GM11168 (cell line): ENCODE measurements around the gene NR0B2.

ENCODE experiments used
- in situ Hi-C: fragments of 300-500 bp; cut with MboI; formaldehyde crosslinking; loops from one replicate; pipeline ENCODE4 v1.12.0; 2022; ENCODE audit warnings: low sequenced_read_pairs; ENCODE audit not compliant: unreplicated experiment

The NR0B2 gene

DNA sequence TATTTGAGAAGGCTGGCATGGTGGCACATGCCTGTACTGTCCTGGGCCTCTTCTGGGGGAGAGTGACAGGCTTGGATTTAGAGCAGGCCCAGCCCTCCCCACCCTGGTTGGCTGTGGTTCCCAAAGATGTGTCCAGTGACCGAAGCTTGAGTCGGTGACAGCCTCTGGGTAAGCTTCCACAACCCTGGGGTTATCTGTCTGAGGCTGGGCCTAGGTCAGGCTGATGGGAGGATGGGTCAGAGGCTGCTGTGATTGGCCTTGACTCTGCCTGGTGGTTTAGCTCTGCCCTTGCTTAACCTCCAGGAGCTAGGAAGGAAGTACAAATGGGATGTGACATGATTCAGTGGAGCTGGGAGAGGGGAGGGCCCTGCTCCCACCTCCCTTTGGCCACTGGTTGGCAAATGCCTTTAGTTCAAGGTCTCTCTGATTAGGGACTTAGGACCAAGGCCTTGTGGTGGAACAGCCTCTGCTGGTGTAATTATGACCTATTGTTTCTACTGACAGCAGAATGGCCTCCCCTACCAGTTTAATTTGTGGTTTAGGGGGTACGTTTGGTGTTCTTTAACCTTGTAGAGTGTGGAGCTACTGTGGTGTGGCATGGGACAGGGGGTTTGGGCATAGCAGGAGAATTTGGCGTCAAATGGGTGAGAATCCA lies 24.4 kb upstream of the NR0B2 start:
- in situ Hi-C loops: no loop called here

- in situ Hi-C loops: no loop called here
These were observed 23.0 kb upstream of the NR0B2 start for GRCh38 chr1:26936823-26937222.

- in situ Hi-C loops: no loop called here
These were observed 18.8 kb upstream of the NR0B2 start for GRCh38 chr1:26932531-26932930.

DNA sequence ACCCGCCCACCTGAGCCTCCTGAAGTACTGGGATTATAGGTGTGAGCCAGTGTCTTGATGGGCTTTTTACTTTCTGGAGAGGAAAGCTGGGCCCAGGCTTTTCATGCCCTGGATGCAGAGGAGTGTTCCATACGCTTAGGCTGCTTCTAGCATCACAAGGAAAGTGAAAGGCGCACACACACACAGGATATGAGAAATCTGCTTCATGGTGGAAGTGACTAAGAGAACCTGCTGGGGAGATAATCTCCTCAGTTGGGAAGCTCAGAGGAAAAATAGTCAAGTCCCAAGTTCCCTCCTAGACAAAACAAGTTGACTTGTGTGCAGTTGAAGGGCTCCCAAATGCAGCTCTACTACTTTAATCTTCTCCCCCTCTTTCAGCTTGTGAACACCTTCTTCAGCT lies 9.9 kb upstream of the NR0B2 start:
- in situ Hi-C loops: no loop called here

GRCh38 chr1:26922901-26923300 lies 9.1 kb upstream of the NR0B2 start:
- in situ Hi-C loops: no loop called here

DNA sequence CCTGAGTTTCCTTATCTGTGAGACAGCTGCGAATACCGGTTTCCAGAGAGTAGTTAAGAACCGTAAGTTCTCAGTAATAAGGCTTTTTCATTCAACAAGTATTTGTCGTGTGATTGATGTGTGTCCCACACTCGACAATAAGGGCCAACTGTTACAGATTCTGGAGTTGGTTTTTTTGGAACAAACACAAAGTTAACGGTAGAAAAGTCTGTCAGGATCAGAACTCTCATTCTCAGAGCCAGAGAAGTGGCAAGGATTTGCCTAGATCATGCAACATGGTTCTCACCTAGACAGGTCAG lies 8.6 kb upstream of the NR0B2 start:
- in situ Hi-C loops: no loop called here

- in situ Hi-C loops: no loop called here
These were observed 8.0 kb upstream of the NR0B2 start, which contains the start of gene NUDC for GRCh38 chr1:26921540-26922430. Gene NUDC (plus strand): TSS chr1:26921743. CDS start chr1:26921849, 106 bp downstream.

- in situ Hi-C loops: no loop called here
These were observed 7.4 kb upstream of the NR0B2 start for GRCh38 chr1:26921126-26921539.

- in situ Hi-C loops: no loop called here
These were observed 1.5 kb upstream of the NR0B2 start for GRCh38 chr1:26915204-26915842.

- in situ Hi-C loops: no loop called here
These were observed 404 bp downstream of the NR0B2 start for GRCh38 chr1:26913389-26913753.

DNA sequence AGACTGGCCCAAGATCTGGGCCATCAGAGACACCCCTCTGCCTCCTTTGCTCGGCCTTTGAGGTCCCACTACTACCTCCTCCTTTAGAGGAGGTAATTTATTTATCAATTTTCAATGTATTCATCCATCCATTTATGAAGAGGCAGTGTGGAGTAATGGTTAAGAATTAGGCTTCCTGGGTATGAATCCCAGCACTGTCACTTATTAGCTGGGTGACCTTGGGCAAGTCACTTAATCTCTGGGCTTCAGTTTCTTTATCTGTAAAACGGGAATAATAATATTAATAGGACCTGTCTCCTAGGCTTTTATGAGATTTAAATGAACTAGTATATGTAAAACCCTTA lies 1.7 kb downstream of the NR0B2 start:
- in situ Hi-C loops: no loop called here

- in situ Hi-C loops: no loop called here
These were observed 2.2 kb downstream of the NR0B2 start for GRCh38 chr1:26911399-26912146.

- in situ Hi-C loops: no loop called here
These were observed 3.2 kb downstream of the NR0B2 start for GRCh38 chr1:26910343-26911160.

GRCh38 chr1:26909951-26910342 lies 3.8 kb downstream of the NR0B2 start:
- in situ Hi-C loops: no loop called here

- in situ Hi-C loops: no loop called here
These were observed 6.5 kb downstream of the NR0B2 start for GRCh38 chr1:26907071-26907917.

GRCh38 chr1:26900815-26901511 lies 12.8 kb downstream of the NR0B2 start:
- in situ Hi-C loops: no loop called here

GRCh38 chr1:26900001-26900814 lies 13.6 kb downstream of the NR0B2 start, which contains the start of gene GPATCH3:
Gene GPATCH3 (minus strand): TSS chr1:26900467. CDS start chr1:26900442, 25 bp downstream.
- in situ Hi-C loops: no loop called here

DNA sequence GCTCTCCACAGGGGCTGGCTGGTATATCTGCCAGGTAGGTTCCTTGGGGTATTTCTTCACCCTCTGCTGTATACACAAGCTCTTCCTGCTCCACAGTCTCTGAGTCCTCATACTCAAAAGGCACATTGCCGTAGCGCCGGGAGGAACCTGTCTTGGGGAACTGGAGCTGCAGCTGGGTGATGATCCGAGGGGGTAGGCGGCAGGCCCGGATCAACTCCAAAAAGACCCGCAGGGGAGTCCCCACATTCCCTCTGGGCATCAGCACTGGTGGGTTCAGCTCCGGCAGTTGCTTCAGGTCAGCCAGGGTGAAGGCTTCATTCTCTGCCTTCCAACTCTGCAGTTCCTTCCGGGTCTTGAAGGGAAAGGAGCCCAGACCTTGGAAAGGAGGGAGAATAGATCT lies 16.4 kb downstream of the NR0B2 start:
- in situ Hi-C loops: no loop called here
